ENCODE results near the gene CCT4.
"Not testable (repeated sequence)": the region's sequence is repeated elsewhere in the genome, so short reads cannot be mapped to it uniquely, and the experiment has no call there.

Gene CCT4, protein sequence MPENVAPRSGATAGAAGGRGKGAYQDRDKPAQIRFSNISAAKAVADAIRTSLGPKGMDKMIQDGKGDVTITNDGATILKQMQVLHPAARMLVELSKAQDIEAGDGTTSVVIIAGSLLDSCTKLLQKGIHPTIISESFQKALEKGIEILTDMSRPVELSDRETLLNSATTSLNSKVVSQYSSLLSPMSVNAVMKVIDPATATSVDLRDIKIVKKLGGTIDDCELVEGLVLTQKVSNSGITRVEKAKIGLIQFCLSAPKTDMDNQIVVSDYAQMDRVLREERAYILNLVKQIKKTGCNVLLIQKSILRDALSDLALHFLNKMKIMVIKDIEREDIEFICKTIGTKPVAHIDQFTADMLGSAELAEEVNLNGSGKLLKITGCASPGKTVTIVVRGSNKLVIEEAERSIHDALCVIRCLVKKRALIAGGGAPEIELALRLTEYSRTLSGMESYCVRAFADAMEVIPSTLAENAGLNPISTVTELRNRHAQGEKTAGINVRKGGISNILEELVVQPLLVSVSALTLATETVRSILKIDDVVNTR

GRCh38 chr2:61888267-61889055 lies at the start of gene CCT4:
CCT4 (minus strand) TSS chr2:61888656; CDS start chr2:61888507, 149 bp downstream.
- DNase-seq = peak; percentile 82

- no peak for DNase-seq
Measured at GRCh38 chr2:61937886-61938285, 49.4 kb upstream of the CCT4 start.

- no peak for DNase-seq
Measured at GRCh38 chr2:61937098-61937497, 48.6 kb upstream of the CCT4 start.

GRCh38 chr2:61928826-61929461 lies 40.5 kb upstream of the CCT4 start:
- DNase-seq = no peak

GRCh38 chr2:61926531-61927477 lies 38.3 kb upstream of the CCT4 start:
- no peak for DNase-seq

DNA sequence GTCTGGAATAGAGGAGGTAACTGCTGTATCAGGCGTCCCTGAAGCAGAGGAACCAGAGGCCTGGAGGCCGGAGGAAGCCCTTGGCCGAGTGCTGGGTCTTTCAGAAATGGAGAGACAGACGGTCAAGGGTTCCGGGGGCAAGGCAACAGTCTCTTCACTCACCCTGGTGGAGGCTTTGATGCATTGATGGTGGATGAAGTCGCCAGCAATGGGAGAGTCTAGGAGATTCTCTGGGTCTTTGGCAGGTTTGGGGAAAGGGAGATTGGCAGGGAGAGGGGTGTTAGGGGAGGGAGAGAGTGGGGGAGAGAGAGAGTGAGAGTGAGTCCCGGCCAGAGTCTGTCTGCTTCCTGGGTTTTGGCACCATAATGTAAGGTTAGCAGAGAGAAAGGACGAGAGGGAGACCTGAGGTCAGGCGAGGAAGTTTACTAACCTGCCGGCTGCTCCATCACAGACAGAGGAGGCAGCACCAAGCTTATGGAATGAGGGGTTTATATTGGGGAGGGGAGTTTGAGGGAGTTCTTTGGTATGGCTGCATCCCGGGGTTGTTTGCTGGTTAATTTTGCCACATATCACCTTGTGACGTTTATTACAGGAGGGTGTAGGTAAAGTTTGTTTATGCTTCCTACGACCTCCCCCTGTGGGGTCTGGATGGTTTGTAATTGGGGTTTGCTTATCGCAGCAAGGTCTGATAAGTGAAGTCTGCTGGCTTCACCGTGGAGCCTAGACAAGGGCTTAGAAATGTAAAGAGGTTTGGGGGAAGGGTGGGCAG lies 36.6 kb upstream of the CCT4 start:
- no peak for DNase-seq

- DNase-seq = no peak
Measured at GRCh38 chr2:61922714-61923113, 34.3 kb upstream of the CCT4 start.

- DNase-seq = no peak
Measured at GRCh38 chr2:61920548-61920947, 32.1 kb upstream of the CCT4 start.

GRCh38 chr2:61914794-61915193 lies 26.3 kb upstream of the CCT4 start:
- not testable (repeated sequence) for DNase-seq

DNA sequence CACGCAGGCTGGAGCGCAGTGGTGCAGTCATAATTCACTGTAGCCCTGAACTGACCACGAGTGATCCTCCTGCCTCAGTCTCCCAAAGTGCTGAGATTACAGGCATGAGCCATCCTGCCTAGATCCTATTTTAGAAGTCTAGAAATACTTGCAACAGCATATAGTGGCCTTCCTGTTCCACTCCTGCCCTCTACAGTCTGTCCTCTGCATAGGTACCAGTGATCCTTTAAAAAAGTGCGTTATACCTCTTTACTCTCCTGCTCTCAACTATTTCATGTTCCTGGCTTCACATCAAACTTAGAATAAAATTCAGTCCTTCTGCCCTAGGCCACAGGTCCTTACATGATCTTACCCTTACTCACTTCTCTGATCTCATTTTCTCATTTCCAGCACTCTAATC lies 23.1 kb upstream of the CCT4 start:
- DNase-seq = no peak

GRCh38 chr2:61910603-61911002 lies 22.1 kb upstream of the CCT4 start:
- no peak for DNase-seq

GRCh38 chr2:61909116-61909515 lies 20.7 kb upstream of the CCT4 start:
- no peak for DNase-seq

DNA sequence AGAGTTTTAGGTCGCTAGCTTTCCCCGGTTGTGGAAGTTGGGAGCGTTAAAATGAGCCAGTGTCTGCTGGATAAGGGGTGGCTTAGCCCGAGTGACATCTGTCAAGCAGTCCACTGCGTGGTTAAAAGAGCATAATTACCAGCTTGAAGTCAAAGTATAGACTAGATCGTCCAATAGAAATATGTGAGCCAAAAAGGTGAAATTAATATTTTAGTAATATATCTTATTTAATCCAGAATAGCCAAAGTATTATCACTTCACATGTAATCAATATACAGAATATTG lies 17.7 kb upstream of the CCT4 start:
- DNase-seq = no peak

GRCh38 chr2:61905372-61906185 lies 17.1 kb upstream of the CCT4 start, which contains the start of gene COMMD1:
COMMD1 (plus strand) TSS chr2:61905674; CDS start chr2:61905679, 5 bp downstream.
- DNase-seq = peak; percentile 75

DNA sequence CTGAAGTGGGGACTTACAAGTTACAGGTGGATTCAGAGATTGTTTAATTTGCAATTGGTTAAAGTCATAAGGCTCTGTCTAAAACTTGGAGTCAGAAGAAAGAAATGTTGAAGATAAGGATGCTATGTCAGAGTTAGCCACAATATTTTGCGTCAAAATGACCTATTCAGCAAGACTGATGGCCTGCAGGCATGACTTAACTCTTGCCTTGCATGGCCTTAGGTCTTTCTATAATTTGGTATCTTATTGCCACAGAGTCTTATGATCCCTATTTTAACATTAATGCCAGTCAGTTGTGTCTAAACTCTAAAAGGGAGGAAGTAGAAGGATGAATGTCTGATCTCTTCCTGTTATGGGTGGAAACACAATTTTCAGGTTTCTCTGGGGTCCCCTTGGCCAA lies 11.8 kb upstream of the CCT4 start:
- DNase-seq = no peak

GRCh38 chr2:61898810-61899209 lies 10.4 kb upstream of the CCT4 start:
- no peak for DNase-seq

DNA sequence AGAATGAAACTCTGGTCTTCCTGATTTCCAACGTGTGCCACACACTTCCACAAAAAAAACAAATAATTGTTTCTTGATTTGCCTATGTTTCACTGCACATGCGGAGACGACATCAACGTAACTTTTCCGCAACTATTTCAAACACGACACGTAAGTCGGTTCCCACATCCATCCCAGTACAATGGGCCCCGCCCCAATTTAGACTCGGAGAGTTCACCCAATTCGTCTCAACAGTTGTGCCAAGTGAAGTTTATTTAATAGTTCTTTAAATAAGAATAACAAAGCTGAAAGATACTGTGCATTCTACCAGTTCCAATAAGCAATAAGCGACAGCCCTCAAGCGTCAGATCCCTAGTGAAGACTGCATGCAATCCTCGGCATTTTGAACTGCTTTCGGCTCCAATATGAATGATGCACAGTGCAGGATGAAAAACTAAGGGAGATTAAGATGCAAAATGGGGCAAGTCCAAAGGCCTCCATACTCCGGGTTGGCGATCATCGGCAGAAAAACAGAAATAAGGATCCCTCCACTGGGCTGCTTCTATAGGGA lies 664 bp downstream of the CCT4 start:
- DNase-seq = no peak

DNA sequence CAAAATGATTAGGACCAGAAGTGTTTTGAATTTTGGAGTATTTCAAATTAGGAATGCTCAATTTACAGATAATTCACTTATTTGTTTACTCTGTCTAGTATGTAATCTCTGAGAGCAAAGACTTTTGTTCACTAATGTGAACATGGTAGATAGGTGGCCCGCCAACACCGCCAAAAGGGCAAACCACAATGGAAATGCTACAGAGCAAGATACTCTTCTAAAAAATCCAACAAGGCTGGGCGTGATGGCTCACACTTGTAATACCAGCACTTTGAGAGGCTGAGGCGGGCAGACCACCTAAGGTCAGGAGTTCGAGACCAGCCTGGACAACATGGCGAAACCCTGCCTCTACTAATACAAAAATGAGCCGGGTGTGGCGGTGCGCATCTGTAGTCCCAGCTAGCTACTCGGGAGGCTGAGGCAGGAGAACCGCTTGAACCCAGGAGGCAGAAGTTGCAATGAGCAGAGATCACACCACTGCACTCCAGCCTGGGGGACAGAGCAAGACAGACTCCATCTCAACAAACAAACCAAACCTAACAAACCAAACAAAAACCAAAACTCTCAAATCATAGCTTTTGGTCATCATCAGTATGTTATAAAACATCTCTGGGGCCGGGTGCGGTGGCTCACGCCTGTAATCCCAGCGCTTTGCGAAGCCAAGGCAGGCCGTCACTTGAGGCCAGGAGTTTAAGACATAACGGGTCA lies 2.4 kb downstream of the CCT4 start:
- DNase-seq = no peak

- DNase-seq = no peak
Measured at GRCh38 chr2:61882850-61883249, 5.6 kb downstream of the CCT4 start.

- not testable (repeated sequence) for DNase-seq
Measured at GRCh38 chr2:61879351-61879750, 9.1 kb downstream of the CCT4 start.
